A549 (cell line): ENCODE measurements around the gene CNTN2. TPM values are rescaled to one million over a fixed set of nuclear protein-coding genes. Genes with fewer than 3 reads are reported as not detected.

Experiments
- ATAC-seq, 2 experiments: fragments of 200-7000 bp in 1 of 2; fragments of >200 bp in 1 of 2; cut with Nextera tagmentation in 1 of 2; cut with Tn5 transposase in 1 of 2; 3 replicates each; pipeline versions ENCODE4 v1.8.0 to v1.9.1; 2018 to 2020; ENCODE audit warnings: mild to moderate bottlenecking in 1 of 2, moderate library complexity in 1 of 2
- CTCF ChIA-PET: fragments of 300-600 bp; sonication (Branson Sonifier 250); formaldehyde crosslinking; extraction: SDS; loops from one replicate; lab custom pipeline; 2021; ENCODE audit warnings: antibody characterized with exemption, inconsistent platforms; lab: Yijun Ruan, JAX
- POLR2A ChIA-PET: fragments of 350-600 bp; formaldehyde crosslinking; extraction: SDS; loops from one replicate; lab custom pipeline; 2021; ENCODE audit warnings: antibody characterized with exemption, inconsistent platforms; lab: Yijun Ruan, JAX
- DNase-seq, 2 experiments: peaks; one replicate each; pipeline versions ENCODE4 v3.0.0 to v3.0.0-alpha.2; 2011 to 2016; ENCODE audit warnings: low read depth in 1 of 2, low spot score in 1 of 2
- FAIRE-seq: peaks from 2 replicates; lab custom pipeline; 2011; peaks lifted over from hg19 to GRCh38; lab: Jason Lieb, UNC
- H3K27ac ChIP-seq, 2 experiments: fragments of >200 bp; sonication (Bioruptor Twin); formaldehyde crosslinking; 3 replicates each; pipeline ENCODE4 v1.5.1; 2016 to 2017
- H3K4me1 ChIP-seq: fragments of >200 bp; sonication (Bioruptor Twin); formaldehyde crosslinking; 3 replicates; pipeline ENCODE4 v1.6.1; 2016
- H3K4me2 ChIP-seq: fragments of >200 bp; sonication (Bioruptor Twin); formaldehyde crosslinking; 3 replicates; pipeline ENCODE4 v1.6.1; 2016
- H3K4me3 ChIP-seq: fragments of >200 bp; sonication (Bioruptor Twin); formaldehyde crosslinking; 3 replicates; pipeline ENCODE4 v1.5.1; 2016
- H3K9me3 ChIP-seq: fragments of >200 bp; sonication (Bioruptor Twin); formaldehyde crosslinking; 3 replicates; pipeline ENCODE4 v1.6.1; 2016
- BCL3 ChIP-seq: fragments of >200 bp; sonication (Bioruptor Twin); formaldehyde crosslinking; IDR thresholded peaks from 3 replicates; pipeline ENCODE4 v1.6.1; 2016
- CBX8 ChIP-seq: fragments of 200-600 bp; sonication (generic); IDR thresholded peaks from 2 replicates; pipeline ENCODE4 v1.6.1; 2016
- CEBPB ChIP-seq, 2 experiments: fragments of >200 bp in 1 of 2; sonication (Bioruptor Twin) in 1 of 2; formaldehyde crosslinking in 1 of 2; IDR thresholded peaks; 2 replicates each; pipeline ENCODE4 v1.6.1; 2012 to 2016
- CHD2 ChIP-seq: fragments of 150-350 bp; IDR thresholded peaks from 2 replicates; pipeline ENCODE4 v1.6.1; 2014; ENCODE audit warnings: low read length; ENCODE audit not compliant: partially characterized antibody
- CHD4 ChIP-seq: fragments of 200-600 bp; sonication (generic); IDR thresholded peaks from 2 replicates; pipeline ENCODE4 v1.6.1; 2016; ENCODE audit warnings: antibody characterized with exemption, mild to moderate bottlenecking, borderline replicate concordance
- E2F6 ChIP-seq: IDR thresholded peaks from 2 replicates; pipeline ENCODE4 v1.6.1; 2012; ENCODE audit warnings: low read depth, borderline replicate concordance
- EHF ChIP-seq: fragments of 250-450 bp; sonication (Bioruptor Pico); IDR thresholded peaks from 2 replicates; pipeline ENCODE4 v1.5.0; 2020; ENCODE audit warnings: mild to moderate bottlenecking
- ELK1 ChIP-seq: fragments of 150-350 bp; IDR thresholded peaks from 2 replicates; pipeline ENCODE4 v1.6.1; 2014; ENCODE audit warnings: low read depth, mild to moderate bottlenecking, low read length
- EP300 ChIP-seq, 2 experiments: fragments of >200 bp; sonication (Bioruptor Twin); formaldehyde crosslinking; IDR thresholded peaks; 2 replicates in 1 of 2; 3 replicates in 1 of 2; pipeline ENCODE4 v1.6.1; 2016 to 2017
- HDAC2 ChIP-seq: fragments of 200-600 bp; sonication (generic); IDR thresholded peaks from 2 replicates; pipeline ENCODE4 v1.6.1; 2016
- HEYL ChIP-seq: fragments of 250-450 bp; sonication (Bioruptor Pico); IDR thresholded peaks from 2 replicates; pipeline ENCODE4 v1.8.0; 2021; ENCODE audit warnings: mild to moderate bottlenecking, moderate library complexity
- HOXB13 ChIP-seq: fragments of 250-450 bp; sonication (Bioruptor Pico); IDR thresholded peaks from 2 replicates; pipeline ENCODE4 v1.5.0; 2020; ENCODE audit warnings: low read depth, mild to moderate bottlenecking, moderate library complexity
- HOXB5 ChIP-seq: fragments of 250-450 bp; sonication (Bioruptor Pico); IDR thresholded peaks from 2 replicates; pipeline ENCODE4 v1.5.0; 2020; ENCODE audit warnings: mild to moderate bottlenecking, moderate library complexity
- KDM1A ChIP-seq: fragments of 200-600 bp; sonication (generic); IDR thresholded peaks from 2 replicates; pipeline ENCODE4 v1.6.1; 2016; ENCODE audit warnings: low read depth, mild to moderate bottlenecking
- KDM5A ChIP-seq: fragments of 200-600 bp; sonication (generic); IDR thresholded peaks from 2 replicates; pipeline ENCODE4 v1.6.1; 2016; ENCODE audit warnings: antibody characterized with exemption, mild to moderate bottlenecking
- NFE2L2 ChIP-seq: fragments of 150-350 bp; conservative IDR thresholded peaks from 2 replicates; pipeline ENCODE4 v1.6.1; 2014; ENCODE audit warnings: low read length
- NR3C1 ChIP-seq: fragments of >200 bp; sonication (Bioruptor Twin); formaldehyde crosslinking; IDR thresholded peaks from 3 replicates; pipeline ENCODE4 v1.6.1; 2017
- PHF8 ChIP-seq: fragments of 200-600 bp; sonication (generic); IDR thresholded peaks from 2 replicates; pipeline ENCODE4 v1.6.1; 2016; ENCODE audit warnings: low read depth, mild to moderate bottlenecking, antibody characterized with exemption, moderate library complexity, borderline replicate concordance
- POLR2A ChIP-seq: IDR thresholded peaks from 2 replicates; pipeline ENCODE4 v1.6.1; 2012; ENCODE audit warnings: mild to moderate bottlenecking, low read length
- RAD21 ChIP-seq, 2 experiments: fragments of >200 bp in 1 of 2; sonication (Bioruptor Twin) in 1 of 2; formaldehyde crosslinking in 1 of 2; IDR thresholded peaks in 1 of 2; conservative IDR thresholded peaks in 1 of 2; 2 replicates in 1 of 2; 3 replicates in 1 of 2; pipeline ENCODE4 v1.6.1; 2012 to 2018; ENCODE audit warnings: inconsistent platforms in 1 of 2
- RARB ChIP-seq: fragments of 250-450 bp; sonication (Bioruptor Pico); IDR thresholded peaks from 2 replicates; pipeline ENCODE4 v1.8.0; 2021; ENCODE audit warnings: mild to moderate bottlenecking, moderate library complexity
- RCOR1 ChIP-seq: fragments of 150-350 bp; IDR thresholded peaks from 2 replicates; pipeline ENCODE4 v1.6.1; 2014; ENCODE audit warnings: antibody characterized with exemption, low read length, low read depth
- TFCP2L1 ChIP-seq: fragments of 250-450 bp; sonication (Bioruptor Pico); IDR thresholded peaks from 2 replicates; pipeline ENCODE4 v1.5.0; 2021; ENCODE audit warnings: mild to moderate bottlenecking
- TP53 ChIP-seq: fragments of 250-450 bp; sonication (Bioruptor Pico); IDR thresholded peaks from 2 replicates; pipeline ENCODE4 v1.5.0; 2021; ENCODE audit warnings: mild to moderate bottlenecking, moderate library complexity
- ZC3H11A ChIP-seq: fragments of 450-650 bp; IDR thresholded peaks from 2 replicates; pipeline ENCODE4 v1.6.1; 2014; ENCODE audit warnings: antibody characterized with exemption, mild to moderate bottlenecking
- ZFP36 ChIP-seq: fragments of 450-650 bp; IDR thresholded peaks from 2 replicates; pipeline ENCODE4 v1.6.1; 2014; ENCODE audit warnings: borderline replicate concordance; ENCODE audit not compliant: partially characterized antibody
- WGBS: methylation state at CpG from one replicate; pipeline ENCODE4 v1.1.6; 2017; ENCODE audit errors: missing lambda C conversion rate; 5-methylcytosine and 5-hydroxymethylcytosine counted together
- polyA plus RNA-seq, 4 experiments: library from polyadenylated mRNA; depleted of rRNA in 3 of 4; stranded (reverse); fragments of >200 nt; fragmentation: RNase III in 1 of 4; extraction: RNeasy Plus Mini Kit Qiagen cat#74134 plus additional on column Dnase treatment in 1 of 4; gene quantifications; 2 replicates in 3 of 4; 3 replicates in 1 of 4; pipeline ENCODE4 v1.2.3, GENCODE V29; 2011 to 2017

CNTN2 gene
- polyA plus RNA-seq, 2 of the 4 experiments (the other 2 are of a cell fraction) = not detected

GRCh38 chr1:205024679-205025078 is 18.3 kb upstream of the CNTN2 start:
- H3K4me1 ChIP-seq = no peaks in the 10 kb centered on the region
- TF ChIP-seq TP53 (CRISPR knock-in tag) = no peak
- no peak for TF ChIP-seq TFCP2L1 (CRISPR knock-in tag)
- TF ChIP-seq NR3C1 = no peak
- no peak for TF ChIP-seq HOXB13 (CRISPR knock-in tag)
- no peak for TF ChIP-seq CEBPB (IDR thresholded peaks at IDR 0.05)
- no peak for TF ChIP-seq RAD21 (conservative IDR thresholded peaks at IDR 0.05 in 1 of 2, IDR thresholded peaks at IDR 0.05 in 1 of 2)
- no peak for TF ChIP-seq EP300 (IDR thresholded peaks at IDR 0.05)
- TF ChIP-seq CHD2 = no peak
- TF ChIP-seq EHF = no peak
- no peak for TF ChIP-seq POLR2A
- no peak for TF ChIP-seq HOXB5
- no peak for TF ChIP-seq CBX8
- TF ChIP-seq RARB = no peak
- no peak for TF ChIP-seq ELK1
- no peak for TF ChIP-seq CHD4
- TF ChIP-seq E2F6 = no peak
- no peak for TF ChIP-seq HDAC2
- TF ChIP-seq NFE2L2 = no peak
- TF ChIP-seq BCL3 = no peak
- no peak for TF ChIP-seq RCOR1
- ChIA-PET POLR2A (no interaction called here), CTCF (interaction anchor here (0.6 to 1.8 kb wide), 2 partner anchors 36 to 241 kb away, joined by 3 to 9 read pairs; no protein-coding TSS in a partner anchor)
- no peak overlapping the region for H3K4me2 ChIP-seq
- no peak for DNase-seq
- no peak overlapping the region for H3K4me3 ChIP-seq
- H3K27ac ChIP-seq = no peak overlapping the region
- no peak for FAIRE-seq
- no peak for ATAC-seq
- H3K9me3 ChIP-seq = no peaks in the 10 kb centered on the region
- 72% methylated on average over 2 of the region's 2 CpGs for WGBS

GRCh38 chr1:205025239-205025638 is 17.8 kb upstream of the CNTN2 start:
- ChIA-PET POLR2A (no interaction called here), CTCF (interaction anchor here (1.0 to 1.8 kb wide), 2 partner anchors 36 kb away, joined by 4 to 9 read pairs; no protein-coding TSS in a partner anchor)
- Histone ChIP-seq H3K4me2 (no peak overlapping the region), H3K4me1 (no peaks in the 10 kb centered on the region), H3K4me3 (no peak overlapping the region), H3K27ac (no peak overlapping the region), H3K9me3 (no peaks in the 10 kb centered on the region)
- TF ChIP-seq NFE2L2 = no peak
- DNase-seq (no peak), FAIRE-seq (no peak), ATAC-seq (no peak)
- WGBS = 73% methylated on average over 16 of the region's 16 CpGs

GRCh38 chr1:205026181-205026580 is 16.8 kb upstream of the CNTN2 start:
- TF ChIP-seq EP300 (IDR thresholded peaks at IDR 0.05) = no peak
- no peak for TF ChIP-seq ZC3H11A
- TF ChIP-seq HEYL = no peak
- no peak for TF ChIP-seq TFCP2L1 (CRISPR knock-in tag)
- no peak for TF ChIP-seq HOXB13 (CRISPR knock-in tag)
- no peak for TF ChIP-seq KDM5A
- TF ChIP-seq ZFP36 = no peak
- no peak for TF ChIP-seq CHD2
- TF ChIP-seq RARB = no peak
- TF ChIP-seq E2F6 = no peak
- TF ChIP-seq PHF8 = no peak
- TF ChIP-seq KDM1A = no peak
- WGBS = 46% methylated on average over 6 of the region's 6 CpGs
- CTCF ChIA-PET = interaction anchor here (0.7 to 1.0 kb wide), 2 partner anchors 29 to 35 kb away, joined by 3 to 4 read pairs; no protein-coding TSS in a partner anchor
- no peak overlapping the region for H3K4me3 ChIP-seq
- POLR2A ChIA-PET = no interaction called here
- H3K4me2 ChIP-seq = no peak overlapping the region
- DNase-seq (no peak), FAIRE-seq (no peak), ATAC-seq (no peak)
- no peak overlapping the region for H3K27ac ChIP-seq
- H3K4me1 ChIP-seq = no peaks in the 10 kb centered on the region
- no peaks in the 10 kb centered on the region for H3K9me3 ChIP-seq
